Measurements from ENCODE around the gene TSPAN11. TPM values are rescaled to one million over a fixed set of nuclear protein-coding genes. Genes with fewer than 3 reads are reported as not detected.

TSPAN11 gene
- total RNA-seq, 4 donors from 2014 or later: 1.5 to 3.0 (median 2.9) TPM

GRCh38 chr12:30992381-30992780, 65.8 kb downstream of the TSPAN11 start:
- WGBS, 2 donors (ENCODE audit: low coverage in 1 of 2): 89% methylated on average over 3 of the region's 4 CpGs; no CpG with 5 or more reads in 1 of the 2 donors
- in situ Hi-C loops (cut with MboI; ENCODE audit: low pct_ligation_motif_present in 1 of 4, low pct_unique_long_range_greater_than_20kb in 1 of 4, low sequenced_read_pairs in 3 of 4) (loop anchor here in 2 of 4 donors (25.0 kb wide), 2 partner anchors 130 to 245 kb away; no protein-coding TSS in a partner anchor), intact Hi-C loops (cut with DNase I; ENCODE audit: low total_unique reads) (no loop called here)
- Histone ChIP-seq H3K27ac (no peak overlapping the region), H3K4me1 (peaks cover 0 to 10% (median 4%) of the 10 kb centered on the region in 4 donors), H3K9me3 (no peaks in the 10 kb centered on the region), H3K36me3 (no peaks in the 10 kb centered on the region), H3K27me3 (no peaks in the 10 kb centered on the region), H3K4me3 (no peak overlapping the region)
- no peak for TF ChIP-seq POLR2AphosphoS5 (IDR thresholded peaks at IDR 0.05)
- TF ChIP-seq CTCF (IDR thresholded peaks at IDR 0.05): no peak
- no peak for TF ChIP-seq POLR2A (IDR thresholded peaks at IDR 0.05)
- TF ChIP-seq EP300 (IDR thresholded peaks at IDR 0.05; ENCODE audit: low read depth): no peak
- DNase-seq: no peak

- intact Hi-C loops (cut with DNase I; ENCODE audit: low total_unique reads) (no loop called here), in situ Hi-C loops (cut with MboI; ENCODE audit: low pct_ligation_motif_present in 1 of 4, low pct_unique_long_range_greater_than_20kb in 1 of 4, low sequenced_read_pairs in 3 of 4) (loop anchor here in 2 of 4 donors (25.0 kb wide), 2 partner anchors 131 to 244 kb away; no protein-coding TSS in a partner anchor)
- Histone ChIP-seq H3K27me3 (no peaks in the 10 kb centered on the region), H3K9me3 (no peaks in the 10 kb centered on the region), H3K27ac (no peak overlapping the region), H3K4me3 (no peak overlapping the region), H3K36me3 (no peaks in the 10 kb centered on the region), H3K4me1 (peaks cover 0 to 6% (median 3%) of the 10 kb centered on the region in 4 donors)
- no peak for TF ChIP-seq CTCF (IDR thresholded peaks at IDR 0.05)
- no peak for TF ChIP-seq EP300 (IDR thresholded peaks at IDR 0.05; ENCODE audit: low read depth)
- no peak for TF ChIP-seq POLR2A (IDR thresholded peaks at IDR 0.05)
- TF ChIP-seq POLR2AphosphoS5 (IDR thresholded peaks at IDR 0.05): no peak
- 89% methylated on average over 4 of the region's 4 CpGs; no CpG with 5 or more reads in 1 of the 2 donors for WGBS, 2 donors (ENCODE audit: low coverage in 1 of 2)
- DNase-seq: no peak
These were observed 67.2 kb downstream of the TSPAN11 start for GRCh38 chr12:30993766-30994165.

GRCh38 chr12:30994274-30994673, 67.7 kb downstream of the TSPAN11 start:
- Histone ChIP-seq H3K27ac (no peak overlapping the region), H3K9me3 (no peaks in the 10 kb centered on the region), H3K27me3 (no peaks in the 10 kb centered on the region), H3K4me1 (peaks cover 0 to 1% (median under 1%) of the 10 kb centered on the region in 4 donors), H3K4me3 (no peak overlapping the region), H3K36me3 (no peaks in the 10 kb centered on the region)
- no peak for DNase-seq
- 89% methylated on average over 13 of the region's 13 CpGs; no CpG with 5 or more reads in 1 of the 2 donors for WGBS, 2 donors (ENCODE audit: low coverage in 1 of 2)
- in situ Hi-C loops (cut with MboI; ENCODE audit: low pct_ligation_motif_present in 1 of 4, low pct_unique_long_range_greater_than_20kb in 1 of 4, low sequenced_read_pairs in 3 of 4) (loop anchor here in 2 of 4 donors (25.0 kb wide), 2 partner anchors 132 to 243 kb away; no protein-coding TSS in a partner anchor), intact Hi-C loops (cut with DNase I; ENCODE audit: low total_unique reads) (no loop called here)
- no peak for TF ChIP-seq POLR2A (IDR thresholded peaks at IDR 0.05)
- TF ChIP-seq EP300 (IDR thresholded peaks at IDR 0.05; ENCODE audit: low read depth): no peak
- TF ChIP-seq POLR2AphosphoS5 (IDR thresholded peaks at IDR 0.05): no peak
- TF ChIP-seq CTCF (IDR thresholded peaks at IDR 0.05): no peak

GRCh38 chr12:30996255-30996654, 69.7 kb downstream of the TSPAN11 start:
- WGBS, 2 donors (ENCODE audit: low coverage in 1 of 2): 69 to 80% methylated on average over 1 to 2 of the region's 2 CpGs
- Histone ChIP-seq H3K4me3 (no peak overlapping the region), H3K27me3 (no peaks in the 10 kb centered on the region), H3K36me3 (no peaks in the 10 kb centered on the region), H3K9me3 (no peaks in the 10 kb centered on the region), H3K27ac (no peak overlapping the region), H3K4me1 (no peaks in the 10 kb centered on the region)
- TF ChIP-seq CTCF (IDR thresholded peaks at IDR 0.05) (no peak), POLR2A (IDR thresholded peaks at IDR 0.05) (no peak), EP300 (IDR thresholded peaks at IDR 0.05; ENCODE audit: low read depth) (no peak), POLR2AphosphoS5 (IDR thresholded peaks at IDR 0.05) (no peak)
- intact Hi-C loops (cut with DNase I; ENCODE audit: low total_unique reads) (no loop called here), in situ Hi-C loops (cut with MboI; ENCODE audit: low pct_ligation_motif_present in 1 of 4, low pct_unique_long_range_greater_than_20kb in 1 of 4, low sequenced_read_pairs in 3 of 4) (loop anchor here in 2 of 4 donors (25.0 kb wide), 2 partner anchors 134 to 241 kb away; no protein-coding TSS in a partner anchor)
- no peak for DNase-seq
